ENCODE measurements around the gene LIM2. TPM values are rescaled to one million over a fixed set of nuclear protein-coding genes. Genes with fewer than 3 reads are reported as not detected.

LIM2 gene
- total and polyA plus RNA-seq, 2 of the 8 experiments (the other 6 are each of a cell fraction or from before 2014, with no cell fraction given): not detected

DNA sequence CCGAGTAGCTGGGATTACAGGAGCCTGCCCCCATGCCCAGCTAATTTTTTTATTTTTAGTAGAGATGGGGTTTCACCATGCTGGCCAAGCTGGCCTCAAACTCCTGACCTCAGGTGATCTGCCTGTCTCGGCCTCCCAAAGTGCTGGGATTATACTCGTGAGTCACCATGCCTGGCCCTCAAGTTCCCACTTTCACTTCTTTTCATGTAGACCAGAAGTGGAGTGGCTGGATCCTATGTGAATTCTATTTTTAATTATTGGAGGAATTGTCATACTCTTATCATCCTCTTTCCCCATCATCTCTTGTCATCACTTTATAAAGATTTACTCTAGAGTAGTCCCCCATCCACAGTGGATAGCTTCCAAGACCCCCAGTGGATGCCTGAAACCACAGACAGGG, 42.4 kb upstream of the LIM2 start:
- Histone ChIP-seq H2BK15ac (ENCODE audit: low read length) (no peak overlapping the region), H3K79me1 (ENCODE audit: low read depth, low read length) (no peaks in the 10 kb centered on the region), H3K4me2 (ENCODE audit: insufficient read depth in 1 of 2, low read depth in 2 of 2, low read length in 2 of 2) (no peak overlapping the region), H3K4me1 (replicated peaks in 1 of 4; ENCODE audit: control insufficient read depth in 3 of 4, insufficient read depth in 4 of 4, low read length in 3 of 4) (no peaks in the 10 kb centered on the region), H4K91ac (replicated peaks; ENCODE audit: insufficient read length, low read length) (no peak overlapping the region), H2AK5ac (ENCODE audit: low read depth, low read length) (no peak overlapping the region), H3K23ac (ENCODE audit: insufficient read length) (no peak overlapping the region), H3K4me3 (ENCODE audit: extremely low read depth in 1 of 4, insufficient read depth in 2 of 4, low read depth in 3 of 4, low read length in 4 of 4) (no peak overlapping the region), H3K56ac (replicated peaks; ENCODE audit: insufficient read length, low read depth, low read length) (no peak overlapping the region), H3K27ac (ENCODE audit: low read depth, low read length) (no peak overlapping the region), H4K5ac (ENCODE audit: insufficient read length, low read depth, low read length) (no peak overlapping the region), H4K8ac (ENCODE audit: extremely low read depth, insufficient read depth, low read length) (no peak overlapping the region), H3K79me2 (ENCODE audit: control insufficient read depth in 1 of 2, insufficient read depth in 2 of 2, low read length in 2 of 2) (no peaks in the 10 kb centered on the region), H3K23me2 (ENCODE audit: low read depth, low read length) (no peaks in the 10 kb centered on the region), H2BK20ac (ENCODE audit: low read length) (no peak overlapping the region), H2BK5ac (ENCODE audit: low read depth, low read length) (no peak overlapping the region), H3K9ac (replicated peaks in 1 of 4; ENCODE audit: extremely low read depth in 1 of 4, low read depth in 3 of 4, low read length in 3 of 4) (no peak overlapping the region), H3K9me3 (ENCODE audit: insufficient read depth in 2 of 2, low read depth in 1 of 2, low read length in 1 of 2) (no peaks in the 10 kb centered on the region), H3K18ac (ENCODE audit: extremely low read depth, low read length) (no peak overlapping the region), H2BK12ac (ENCODE audit: low read depth, low read length) (no peak overlapping the region), H4K20me1 (replicated peaks in 1 of 2; ENCODE audit: control insufficient read depth in 1 of 2, insufficient read depth in 2 of 2, low read length in 2 of 2) (no peaks in the 10 kb centered on the region), H3K36me3 (ENCODE audit: control insufficient read depth in 2 of 4, insufficient read depth in 4 of 4, low read length in 3 of 4) (no peaks in the 10 kb centered on the region), H3K27me3 (replicated peaks in 1 of 4; ENCODE audit: control insufficient read depth in 3 of 4, extremely low read depth in 1 of 4, insufficient read depth in 3 of 4, low read length in 3 of 4) (no peaks in the 10 kb centered on the region; a peak in 1 of 7 replicates), H2AFZ (ENCODE audit: low read length) (no peak overlapping the region), H3K4ac (replicated peaks; ENCODE audit: insufficient read length, low read depth, low read length) (no peak overlapping the region), H2BK120ac (replicated peaks; ENCODE audit: low read depth, low read length) (no peak overlapping the region), H3K14ac (ENCODE audit: insufficient read length) (no peak overlapping the region)
- ChIA-PET CTCF (ENCODE audit: partially characterized antibody) (interaction anchor here (0.7 to 1.2 kb wide), 2 partner anchors 8 to 151 kb away, joined by 3 read pairs; no protein-coding TSS in a partner anchor), POLR2A (ENCODE audit: partially characterized antibody) (no interaction called here)
- 89% methylated on average over 3 of the region's 3 CpGs; no CpG with 5 or more reads in 1 of the 2 experiments for WGBS, 2 experiments (ENCODE audit: extremely low coverage in 1 of 2, insufficient coverage in 1 of 2, insufficient read length in 1 of 2, insufficient replicate concordance in 2 of 2, low coverage in 1 of 2, low lambda C conversion rate in 2 of 2, missing lambda C conversion rate in 1 of 2)
- TF ChIP-seq TCF12 (IDR thresholded peaks at IDR 0.05; ENCODE audit: low read depth, low read length): no peak
- TF ChIP-seq POLR2AphosphoS5 (IDR thresholded peaks at IDR 0.05; ENCODE audit: low read depth, low read length): no peak
- TF ChIP-seq YY1 (IDR thresholded peaks at IDR 0.05; ENCODE audit: low read depth, low read length): no peak
- TF ChIP-seq CHD1 (IDR thresholded peaks at IDR 0.05; ENCODE audit: low read depth, low read length): no peak
- TF ChIP-seq, protein P1, sequence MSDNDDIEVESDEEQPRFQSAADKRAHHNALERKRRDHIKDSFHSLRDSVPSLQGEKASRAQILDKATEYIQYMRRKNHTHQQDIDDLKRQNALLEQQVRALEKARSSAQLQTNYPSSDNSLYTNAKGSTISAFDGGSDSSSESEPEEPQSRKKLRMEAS (IDR thresholded peaks at IDR 0.05): no peak
- no peak for TF ChIP-seq JUN (IDR thresholded peaks at IDR 0.05; ENCODE audit: low read depth, low read length)
- TF ChIP-seq SIRT6 (IDR thresholded peaks at IDR 0.05; ENCODE audit: low read length): no peak
- no peak for TF ChIP-seq CBX5 (IDR thresholded peaks at IDR 0.05; ENCODE audit: low read depth, low read length)
- DNase-seq (ENCODE audit: low read depth in 1 of 2, low spot score in 2 of 2): no peak
- FAIRE-seq: no peak

All from H1 (cell line).